GM12878 (cell line): ENCODE data around the gene LSM14A. TPM values are rescaled to one million over a fixed set of nuclear protein-coding genes. Genes with fewer than 3 reads are reported as not detected.

ENCODE experiments used
- ATAC-seq: fragments of 200-7000 bp; cut with Tn5 transposase; 3 replicates; pipeline ENCODE4 v1.9.1; 2020; ENCODE audit warnings: mild to moderate bottlenecking, moderate library complexity
- BruUV-seq: library from RNA; stranded (reverse); fragments of 400-500 nt; replicated peaks from 2 replicates; lab custom pipeline; 2021; lab: Mats Ljungman, UMichigan
- CTCF ChIA-PET: fragments of 300-600 bp; sonication (Branson Sonifier 250); formaldehyde crosslinking; extraction: SDS; loops from one replicate; lab custom pipeline; 2021; ENCODE audit warnings: inconsistent platforms; lab: Yijun Ruan, JAX
- POLR2A ChIA-PET: fragments of 350-600 bp; formaldehyde crosslinking; extraction: SDS; loops from one replicate; lab custom pipeline; 2021; ENCODE audit warnings: inconsistent platforms; lab: Charles Lee
- RAD21 ChIA-PET: fragments of 300-600 bp; sonication (Branson Sonifier 250); formaldehyde crosslinking; loops from one replicate; lab custom pipeline; 2023; ENCODE audit warnings: antibody characterized with exemption; ENCODE audit not compliant: unreplicated experiment; lab: Charles Lee
- SMC1A ChIA-PET: fragments of 300-600 bp; sonication (Branson Sonifier 250); formaldehyde crosslinking; loops from one replicate; lab custom pipeline; 2023; ENCODE audit not compliant: unreplicated experiment, uncharacterized antibody; lab: Charles Lee
- DNase-seq: peaks from one replicate; pipeline ENCODE4 v3.0.0-alpha.2; 2011; ENCODE audit warnings: low read depth, low spot score
- FAIRE-seq: peaks from 3 replicates; lab custom pipeline; 2011; peaks lifted over from hg19 to GRCh38; lab: Jason Lieb, UNC
- H2AFZ ChIP-seq: 2 replicates; pipeline ENCODE4 v1.6.0; 2011; ENCODE audit warnings: low read depth, low read length, control low read depth; ENCODE audit not compliant: control insufficient read depth
- H3K27ac ChIP-seq: 2 replicates; pipeline ENCODE4 v1.5.1; 2011; ENCODE audit warnings: control low read depth; ENCODE audit not compliant: control insufficient read depth, insufficient read depth
- H3K27me3 ChIP-seq, 2 experiments: replicated peaks in 1 of 2; 2 replicates each; pipeline versions ENCODE4 v1.6.0 to v1.6.1; 2011; ENCODE audit warnings: low read length in 1 of 2; ENCODE audit not compliant: control insufficient read depth in 2 of 2, insufficient read depth in 2 of 2
- H3K36me3 ChIP-seq, 2 experiments: 2 replicates each; pipeline ENCODE4 v1.5.1; 2011; ENCODE audit warnings: low read length in 1 of 2; ENCODE audit not compliant: control insufficient read depth in 2 of 2, insufficient read depth in 2 of 2
- H3K4me1 ChIP-seq: 2 replicates; pipeline ENCODE4 v1.6.1; 2011; ENCODE audit warnings: mild to moderate bottlenecking, low read length, moderate library complexity, mixed read lengths; ENCODE audit not compliant: control insufficient read depth, insufficient read depth
- H3K4me2 ChIP-seq: 2 replicates; pipeline ENCODE4 v1.6.0; 2011; ENCODE audit warnings: control low read depth; ENCODE audit not compliant: control insufficient read depth, insufficient read depth
- H3K4me3 ChIP-seq: fragments of 200-600 bp; sonication (generic); 2 replicates; pipeline ENCODE4 v1.5.1; 2016
- H3K79me2 ChIP-seq: 2 replicates; pipeline ENCODE4 v1.6.0; 2011; ENCODE audit warnings: low read length; ENCODE audit not compliant: control insufficient read depth, insufficient read depth
- H3K9ac ChIP-seq: 2 replicates; pipeline ENCODE4 v1.8.0; 2011; ENCODE audit warnings: low read length, control low read depth, mixed read lengths; ENCODE audit not compliant: control insufficient read depth, insufficient read depth
- H3K9me3 ChIP-seq: replicated peaks from 3 replicates; pipeline ENCODE4 v1.5.1; 2011; ENCODE audit warnings: mild to moderate bottlenecking, low read length; ENCODE audit not compliant: control insufficient read depth, insufficient read depth
- H4K20me1 ChIP-seq: 2 replicates; pipeline ENCODE4 v1.6.0; 2011; ENCODE audit not compliant: control insufficient read depth, insufficient read depth
- ATF7 ChIP-seq: fragments of 450-650 bp; IDR thresholded peaks from 2 replicates; pipeline ENCODE4 v1.6.1; 2016; ENCODE audit warnings: low read depth, mild to moderate bottlenecking
- CHD2 ChIP-seq: IDR thresholded peaks from 2 replicates; pipeline ENCODE4 v1.6.1; 2011; ENCODE audit warnings: low read depth, low read length, improper control_type of control experiment, borderline replicate concordance
- CREM ChIP-seq: IDR thresholded peaks from 2 replicates; pipeline ENCODE4 v1.6.1; 2014; ENCODE audit warnings: antibody characterized with exemption, low read depth
- FOXK2 ChIP-seq: fragments of 450-650 bp; IDR thresholded peaks from 2 replicates; pipeline ENCODE4 v1.6.1; 2017; ENCODE audit warnings: mild to moderate bottlenecking, moderate library complexity
- MEF2B ChIP-seq: fragments of 450-650 bp; IDR thresholded peaks from 2 replicates; pipeline ENCODE4 v1.6.1; 2018; ENCODE audit warnings: mild to moderate bottlenecking, moderate library complexity; ENCODE audit not compliant: partially characterized antibody, poor library complexity, severe bottlenecking
- MYB ChIP-seq: fragments of 150-350 bp; IDR thresholded peaks from 2 replicates; pipeline ENCODE4 v1.6.1; 2014; ENCODE audit warnings: mild to moderate bottlenecking, low read depth, low read length, borderline replicate concordance
- RB1 ChIP-seq: fragments of 450-650 bp; formaldehyde crosslinking; IDR thresholded peaks from 2 replicates; pipeline ENCODE4 v1.6.1; 2017; ENCODE audit warnings: mild to moderate bottlenecking, borderline replicate concordance
- SMAD1 ChIP-seq: fragments of 450-650 bp; IDR thresholded peaks from 2 replicates; pipeline ENCODE4 v1.6.1; 2018; ENCODE audit warnings: mild to moderate bottlenecking, low read depth; ENCODE audit not compliant: partially characterized antibody
- ZBTB11 ChIP-seq: fragments of 450-650 bp; formaldehyde crosslinking; IDR thresholded peaks from 2 replicates; pipeline ENCODE4 v1.5.0; 2022; ENCODE audit warnings: mild to moderate bottlenecking, missing genetic modification characterization
- ZNF207 ChIP-seq: fragments of 450-650 bp; IDR thresholded peaks from 2 replicates; pipeline ENCODE4 v1.6.1; 2014; ENCODE audit warnings: antibody characterized with exemption, mild to moderate bottlenecking, borderline replicate concordance
- ZNF687 ChIP-seq: fragments of 450-650 bp; IDR thresholded peaks from 2 replicates; pipeline ENCODE4 v1.6.1; 2017; ENCODE audit warnings: mild to moderate bottlenecking, moderate library complexity
- WGBS: methylation state at CpG from one replicate; pipeline ENCODE4 v1.1.6; 2016; ENCODE audit warnings: low lambda C conversion rate; ENCODE audit not compliant: insufficient replicate concordance, insufficient coverage; ENCODE audit errors: missing lambda C conversion rate; 5-methylcytosine and 5-hydroxymethylcytosine counted together
- in situ Hi-C: fragments of 300-500 bp; cut with MboI; formaldehyde crosslinking; loops from 9 replicates; pipeline ENCODE4 v1.14.3; 2018; ENCODE audit warnings: mixed read lengths
- intact Hi-C: fragments of 100-400 bp; cut with micrococcal nuclease; formaldehyde crosslinking; loops from one replicate; pipeline ENCODE4 v1.14.2; 2022; ENCODE audit not compliant: unreplicated experiment
- polyA plus RNA-seq, 11 experiments: library from polyadenylated mRNA; depleted of rRNA in 4 of 11; unstranded in 6 of 11; stranded (reverse) in 5 of 11; fragments of >200 nt; fragmentation: Nextera tagmentation in 4 of 11; fragmentation: Illumina TruSeq in 1 of 11; extraction: Ambion mirVana in 4 of 11; extraction: Trizol in 1 of 11; gene quantifications; 1 replicate in 1 of 11; 2 replicates in 10 of 11; pipeline versions ENCODE4 v1.2.1 to v1.2.3, GENCODE V29; 2011 to 2016; ENCODE audit warnings: inconsistent platforms in 2 of 11, missing spikeins in 2 of 11, low read depth in 1 of 11
- total RNA-seq, 4 experiments: library from RNA; depleted of rRNA in 3 of 4; stranded (reverse); fragments of >200 nt in 3 of 4; fragmentation: Illumina TruSeq in 1 of 4; extraction: Trizol in 1 of 4; gene quantifications; 2 replicates each; pipeline versions ENCODE4 v1.2.1 to v1.2.3, GENCODE V29; 2013 to 2021

Gene LSM14A
- total and polyA plus RNA-seq, 10 of the 15 experiments (the other 5 are each of a cell fraction or from before 2014, with no cell fraction given): 21.9 to 193 (median 89.4) TPM

GRCh38 chr19:34254046-34254697 is 81.9 kb downstream of the LSM14A start, which contains the start of gene GARRE1:
GARRE1 (plus strand) TSS chr19:34254554; CDS start chr19:34300474, 45,920 bp downstream.
- WGBS: under 1% methylated on average over 29 of the region's 56 CpGs
- H3K4me1 ChIP-seq: peaks cover 5% of the 10 kb centered on the region
- intact Hi-C loops: no loop called here
- TSS peak; percentile 87 for BruUV-seq
- no peak for DNase-seq
- peak within 1 kb of the TSS; percentile 100 for H3K4me3 ChIP-seq
- peak; percentile 95 for ATAC-seq
- peak within 1 kb of the TSS; percentile 92 for H3K9ac ChIP-seq
- in situ Hi-C loops: no loop called here
- H3K4me2 ChIP-seq: peak within 1 kb of the TSS; percentile 97
- H3K36me3 ChIP-seq: no peaks in the 10 kb centered on the region; a peak in 1 of 4 replicates
- no peaks in the 10 kb centered on the region for H3K9me3 ChIP-seq
- ChIA-PET POLR2A (interaction anchor here (0.6 to 0.7 kb wide), 2 partner anchors 9 to 62 kb away, joined by 5 to 6 read pairs; no protein-coding TSS in a partner anchor), SMC1A (no interaction called here), CTCF (no interaction called here), RAD21 (interaction anchor here (0.9 kb wide), 1 partner anchor 60 kb away, joined by 4 read pairs; no protein-coding TSS in a partner anchor)
- peak within 1 kb of the TSS; percentile 95 for H2AFZ ChIP-seq
- H3K79me2 ChIP-seq: peaks cover 5% of the 10 kb centered on the region
- H4K20me1 ChIP-seq: no peaks in the 10 kb centered on the region
- H3K27me3 ChIP-seq: no peaks in the 10 kb centered on the region
- H3K27ac ChIP-seq: peak within 1 kb of the TSS; percentile 84
- peak; percentile 23 for FAIRE-seq
- no peak for TF ChIP-seq FOXK2
- no peak for TF ChIP-seq ATF7
- no peak for TF ChIP-seq ZBTB11 (CRISPR knock-in tag)
- TF ChIP-seq SMAD1: peak; percentile 38
- TF ChIP-seq CREM: peak; percentile 72; the same call in 1 of the 2 replicates
- TF ChIP-seq MEF2B: peak; percentile 28
- no peak for TF ChIP-seq MYB
- TF ChIP-seq ZNF207: 0 out of 2 replicates have a peak, but pooled peaks have one; percentile 45
- TF ChIP-seq ZNF687: 0 out of 2 replicates have a peak, but pooled peaks have one; percentile 22
- TF ChIP-seq RB1: peak; percentile 49; the same call in 1 of the 2 replicates
- 0 out of 2 replicates have a peak, but pooled peaks have one; percentile 33 for TF ChIP-seq CHD2
